ENCODE results near the gene ITGB4. TPM values are rescaled to one million over a fixed set of nuclear protein-coding genes. Genes with fewer than 3 reads are reported as not detected.

Gene ITGB4
- polyA plus RNA-seq, 1 of the 3 experiments (the other 2 are of a cell fraction) = 7.0 TPM

DNA sequence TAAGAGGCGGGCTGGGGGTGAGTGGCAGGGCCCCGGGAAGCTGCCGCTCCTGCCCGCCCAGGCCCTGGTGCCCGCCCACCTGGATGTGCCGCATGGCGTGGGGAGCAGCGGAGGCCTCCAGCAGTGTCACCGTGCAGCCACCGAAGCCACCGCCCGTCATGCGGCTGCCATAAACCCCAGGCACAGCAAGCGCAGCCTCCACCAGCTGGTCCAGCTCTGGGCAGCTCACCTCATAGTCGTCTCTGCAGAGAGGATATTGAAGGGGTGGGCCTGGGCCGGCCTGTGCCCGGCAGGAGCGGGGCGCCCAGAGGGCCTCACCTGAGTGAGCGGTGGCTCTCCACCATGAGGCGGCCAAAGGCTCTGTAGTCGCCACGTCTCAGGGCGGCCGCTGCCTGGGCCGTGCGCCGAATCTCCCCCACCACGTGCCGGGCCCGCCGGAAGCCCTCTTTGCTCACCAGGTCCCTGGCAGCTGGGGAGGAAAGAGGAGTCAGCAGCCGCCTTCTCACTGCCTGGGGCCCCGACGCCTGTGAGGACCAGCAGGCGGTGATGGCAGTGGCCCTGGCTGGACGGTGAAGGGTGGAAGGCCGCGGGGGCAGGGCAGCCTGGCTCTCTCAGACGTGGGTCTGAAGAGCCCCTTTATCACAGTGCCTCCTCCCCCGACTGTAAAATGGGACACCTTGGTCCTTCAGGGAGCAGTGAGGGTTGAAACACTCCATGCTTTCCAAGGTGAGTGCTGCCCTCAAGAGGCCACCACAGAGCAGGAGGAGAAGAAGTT is 37.1 kb downstream of the ITGB4 start:
- peak; percentile 30 for DNase-seq
- H3K9me2 ChIP-seq = no peaks in the 10 kb centered on the region
- no peak overlapping the region for H2AFZ ChIP-seq (ENCODE audit: low read depth)
- POLR2A ChIA-PET = interaction anchor here (8.4 kb wide), 1 partner anchor 17 kb away, joined by 161 read pairs; no protein-coding TSS in a partner anchor
- CTCF ChIA-PET = interaction anchor here (0.8 to 31.4 kb wide), 7 partner anchors 9 to 522 kb away, joined by 3 to 1370 read pairs (median 7); partner anchors contain the start of gene SMIM5
- no peaks in the 10 kb centered on the region for H3F3A ChIP-seq (replicated peaks; ENCODE audit: insufficient read depth)
- no peaks in the 10 kb centered on the region for H3K79me2 ChIP-seq (ENCODE audit: insufficient read depth)
- H3K4me1 ChIP-seq (ENCODE audit: control insufficient read depth in 1 of 2, insufficient read depth in 2 of 2, low read depth in 1 of 2, low read length in 1 of 2) = peaks cover 0 to 30% of the 10 kb centered on the region in 2 experiments; a peak in 1 of 4 replicates
- H4K20me1 ChIP-seq (ENCODE audit: insufficient read depth) = no peaks in the 10 kb centered on the region
- 92% methylated on average over 10 of the region's 41 CpGs for WGBS (ENCODE audit: low lambda C conversion rate)
- TF ChIP-seq JUND (IDR thresholded peaks at IDR 0.05) (no peak), FOSL2 (IDR thresholded peaks at IDR 0.05; ENCODE audit: borderline replicate concordance, low read depth) (no peak), GATA2 (CRISPR knock-in tag; IDR thresholded peaks at IDR 0.05) (no peak), POLR2AphosphoS5 (IDR thresholded peaks at IDR 0.05; ENCODE audit: low read depth, low read length) (no peak), ELF1 (IDR thresholded peaks at IDR 0.05) (no peak), MXI1 (IDR thresholded peaks at IDR 0.05; ENCODE audit: low read depth, low read length) (no peak), SIN3A (IDR thresholded peaks at IDR 0.05; ENCODE audit: borderline replicate concordance, low read depth, low read length) (no peak), FOXM1 (IDR thresholded peaks at IDR 0.05; ENCODE audit: low read depth) (no peak), NRF1 (IDR thresholded peaks at IDR 0.05; ENCODE audit: low read depth, low read length) (no peak), SMC3 (IDR thresholded peaks at IDR 0.05; ENCODE audit: low read depth, low read length) (0 out of 2 replicates have a peak, but pooled peaks have one; percentile 6)
- TF ChIP-seq, protein P1, sequence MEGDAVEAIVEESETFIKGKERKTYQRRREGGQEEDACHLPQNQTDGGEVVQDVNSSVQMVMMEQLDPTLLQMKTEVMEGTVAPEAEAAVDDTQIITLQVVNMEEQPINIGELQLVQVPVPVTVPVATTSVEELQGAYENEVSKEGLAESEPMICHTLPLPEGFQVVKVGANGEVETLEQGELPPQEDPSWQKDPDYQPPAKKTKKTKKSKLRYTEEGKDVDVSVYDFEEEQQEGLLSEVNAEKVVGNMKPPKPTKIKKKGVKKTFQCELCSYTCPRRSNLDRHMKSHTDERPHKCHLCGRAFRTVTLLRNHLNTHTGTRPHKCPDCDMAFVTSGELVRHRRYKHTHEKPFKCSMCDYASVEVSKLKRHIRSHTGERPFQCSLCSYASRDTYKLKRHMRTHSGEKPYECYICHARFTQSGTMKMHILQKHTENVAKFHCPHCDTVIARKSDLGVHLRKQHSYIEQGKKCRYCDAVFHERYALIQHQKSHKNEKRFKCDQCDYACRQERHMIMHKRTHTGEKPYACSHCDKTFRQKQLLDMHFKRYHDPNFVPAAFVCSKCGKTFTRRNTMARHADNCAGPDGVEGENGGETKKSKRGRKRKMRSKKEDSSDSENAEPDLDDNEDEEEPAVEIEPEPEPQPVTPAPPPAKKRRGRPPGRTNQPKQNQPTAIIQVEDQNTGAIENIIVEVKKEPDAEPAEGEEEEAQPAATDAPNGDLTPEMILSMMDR (IDR thresholded peaks at IDR 0.05) = peak; percentile 44
- TF ChIP-seq, protein P2, sequence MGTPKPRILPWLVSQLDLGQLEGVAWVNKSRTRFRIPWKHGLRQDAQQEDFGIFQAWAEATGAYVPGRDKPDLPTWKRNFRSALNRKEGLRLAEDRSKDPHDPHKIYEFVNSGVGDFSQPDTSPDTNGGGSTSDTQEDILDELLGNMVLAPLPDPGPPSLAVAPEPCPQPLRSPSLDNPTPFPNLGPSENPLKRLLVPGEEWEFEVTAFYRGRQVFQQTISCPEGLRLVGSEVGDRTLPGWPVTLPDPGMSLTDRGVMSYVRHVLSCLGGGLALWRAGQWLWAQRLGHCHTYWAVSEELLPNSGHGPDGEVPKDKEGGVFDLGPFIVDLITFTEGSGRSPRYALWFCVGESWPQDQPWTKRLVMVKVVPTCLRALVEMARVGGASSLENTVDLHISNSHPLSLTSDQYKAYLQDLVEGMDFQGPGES (IDR thresholded peaks at IDR 0.05; ENCODE audit: low read depth, low read length) = no peak
- TF ChIP-seq, protein P3, sequence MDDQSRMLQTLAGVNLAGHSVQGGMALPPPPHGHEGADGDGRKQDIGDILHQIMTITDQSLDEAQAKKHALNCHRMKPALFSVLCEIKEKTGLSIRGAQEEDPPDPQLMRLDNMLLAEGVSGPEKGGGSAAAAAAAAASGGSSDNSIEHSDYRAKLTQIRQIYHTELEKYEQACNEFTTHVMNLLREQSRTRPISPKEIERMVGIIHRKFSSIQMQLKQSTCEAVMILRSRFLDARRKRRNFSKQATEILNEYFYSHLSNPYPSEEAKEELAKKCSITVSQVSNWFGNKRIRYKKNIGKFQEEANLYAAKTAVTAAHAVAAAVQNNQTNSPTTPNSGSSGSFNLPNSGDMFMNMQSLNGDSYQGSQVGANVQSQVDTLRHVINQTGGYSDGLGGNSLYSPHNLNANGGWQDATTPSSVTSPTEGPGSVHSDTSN (IDR thresholded peaks at IDR 0.05) = no peak
- TF ChIP-seq, protein P4, sequence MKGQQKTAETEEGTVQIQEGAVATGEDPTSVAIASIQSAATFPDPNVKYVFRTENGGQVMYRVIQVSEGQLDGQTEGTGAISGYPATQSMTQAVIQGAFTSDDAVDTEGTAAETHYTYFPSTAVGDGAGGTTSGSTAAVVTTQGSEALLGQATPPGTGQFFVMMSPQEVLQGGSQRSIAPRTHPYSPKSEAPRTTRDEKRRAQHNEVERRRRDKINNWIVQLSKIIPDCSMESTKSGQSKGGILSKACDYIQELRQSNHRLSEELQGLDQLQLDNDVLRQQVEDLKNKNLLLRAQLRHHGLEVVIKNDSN (IDR thresholded peaks at IDR 0.05; ENCODE audit: borderline replicate concordance, low read depth) = no peak
- TF ChIP-seq, protein P5, sequence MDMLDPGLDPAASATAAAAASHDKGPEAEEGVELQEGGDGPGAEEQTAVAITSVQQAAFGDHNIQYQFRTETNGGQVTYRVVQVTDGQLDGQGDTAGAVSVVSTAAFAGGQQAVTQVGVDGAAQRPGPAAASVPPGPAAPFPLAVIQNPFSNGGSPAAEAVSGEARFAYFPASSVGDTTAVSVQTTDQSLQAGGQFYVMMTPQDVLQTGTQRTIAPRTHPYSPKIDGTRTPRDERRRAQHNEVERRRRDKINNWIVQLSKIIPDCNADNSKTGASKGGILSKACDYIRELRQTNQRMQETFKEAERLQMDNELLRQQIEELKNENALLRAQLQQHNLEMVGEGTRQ (IDR thresholded peaks at IDR 0.05; ENCODE audit: borderline replicate concordance, low read depth, low read length) = no peak
- TF ChIP-seq, protein P6, sequence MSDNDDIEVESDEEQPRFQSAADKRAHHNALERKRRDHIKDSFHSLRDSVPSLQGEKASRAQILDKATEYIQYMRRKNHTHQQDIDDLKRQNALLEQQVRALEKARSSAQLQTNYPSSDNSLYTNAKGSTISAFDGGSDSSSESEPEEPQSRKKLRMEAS (IDR thresholded peaks at IDR 0.05; ENCODE audit: low read depth) = no peak
- peaks cover 0 to 3% of the 10 kb centered on the region in 2 experiments for H3K36me3 ChIP-seq (replicated peaks in 1 of 2; ENCODE audit: control insufficient read depth in 1 of 2, insufficient read depth in 2 of 2, low read length in 1 of 2)
- no peak overlapping the region for H3K9ac ChIP-seq
- no peaks in the 10 kb centered on the region for H3K9me3 ChIP-seq
- H3K27ac ChIP-seq (ENCODE audit: low read depth in 2 of 2, low read length in 1 of 2) = no peak overlapping the region
- H3K4me3 ChIP-seq (ENCODE audit: low read depth in 2 of 2, low read length in 1 of 2) = no peak overlapping the region
- no peak overlapping the region for H3K4me2 ChIP-seq
- no peaks in the 10 kb centered on the region for H3K27me3 ChIP-seq (ENCODE audit: insufficient read depth)

All from SK-N-SH (cell line).